IPS-20b (cell line): ENCODE results near the gene SIRT7.

ENCODE experiments used
- H3K27ac ChIP-seq: one replicate; pipeline ENCODE4 v1.5.1; 2013; ENCODE audit warnings: low read length
- H3K27me3 ChIP-seq: 2 replicates; pipeline ENCODE4 v1.6.1; 2013; ENCODE audit warnings: mild to moderate bottlenecking, low read length, inconsistent platforms; ENCODE audit not compliant: insufficient read depth
- H3K36me3 ChIP-seq: 2 replicates; pipeline ENCODE4 v1.6.1; 2013; ENCODE audit warnings: low read depth, mild to moderate bottlenecking, inconsistent platforms, low read length, moderate library complexity; ENCODE audit not compliant: insufficient read depth
- H3K4me1 ChIP-seq: 2 replicates; pipeline ENCODE4 v1.6.1; 2013; ENCODE audit warnings: mild to moderate bottlenecking, control low read depth, inconsistent platforms, low read length, moderate library complexity; ENCODE audit not compliant: insufficient read depth
- H3K4me3 ChIP-seq: 2 replicates; pipeline ENCODE4 v1.5.1; 2013; ENCODE audit warnings: mild to moderate bottlenecking, low read length, inconsistent platforms
- H3K9ac ChIP-seq: 2 replicates; pipeline ENCODE4 v1.6.1; 2013; ENCODE audit warnings: low read depth, mild to moderate bottlenecking, inconsistent platforms, low read length, moderate library complexity
- H3K9me3 ChIP-seq: 2 replicates; pipeline ENCODE4 v1.6.1; 2013; ENCODE audit warnings: mild to moderate bottlenecking, low read depth, low read length, inconsistent platforms; ENCODE audit not compliant: insufficient read depth

The SIRT7 gene

GRCh38 chr17:81898029-81898866, 19.7 kb downstream of the SIRT7 start:
- Histone ChIP-seq H3K27me3 (peaks cover 28% of the 10 kb centered on the region), H3K27ac (no peak overlapping the region), H3K36me3 (peaks cover 51% of the 10 kb centered on the region), H3K9me3 (no peaks in the 10 kb centered on the region), H3K4me3 (no peak overlapping the region), H3K4me1 (no peaks in the 10 kb centered on the region), H3K9ac (no peak overlapping the region)

GRCh38 chr17:81895400-81895799, 22.6 kb downstream of the SIRT7 start:
- Histone ChIP-seq H3K4me1 (no peaks in the 10 kb centered on the region), H3K27ac (no peak overlapping the region), H3K27me3 (peaks cover 1% of the 10 kb centered on the region; the same call in 1 of the 2 replicates), H3K9me3 (no peaks in the 10 kb centered on the region), H3K36me3 (peaks cover 54% of the 10 kb centered on the region), H3K4me3 (no peak overlapping the region), H3K9ac (no peak overlapping the region)

DNA sequence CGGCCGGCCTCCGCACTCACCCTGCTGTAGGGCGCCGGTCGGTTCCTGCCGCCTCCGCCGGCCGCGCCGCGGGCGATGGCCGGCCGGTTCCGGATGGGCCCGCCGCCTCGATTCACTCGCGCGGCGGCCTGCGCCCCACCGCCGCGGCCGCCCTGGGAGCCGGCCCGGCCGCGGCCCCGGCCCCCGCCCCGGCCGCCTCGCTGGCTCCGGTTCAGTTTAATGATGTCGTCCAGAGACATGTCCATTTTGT, 26.7 kb downstream of the SIRT7 start:
- H3K9me3 ChIP-seq: no peaks in the 10 kb centered on the region
- no peak overlapping the region for H3K27ac ChIP-seq
- peaks cover 5% of the 10 kb centered on the region; the same call in 1 of the 2 replicates for H3K4me1 ChIP-seq
- H3K36me3 ChIP-seq: peaks cover 60% of the 10 kb centered on the region
- H3K27me3 ChIP-seq: no peaks in the 10 kb centered on the region
- H3K9ac ChIP-seq: peak overlapping the region; percentile 96; the same call in 1 of the 2 replicates
- peak overlapping the region; percentile 93; the same call in 1 of the 2 replicates for H3K4me3 ChIP-seq

GRCh38 chr17:81890447-81891302, 27.3 kb downstream of the SIRT7 start:
- Histone ChIP-seq H3K27ac (peak overlapping the region; percentile 36), H3K4me1 (peaks cover 5% of the 10 kb centered on the region; the same call in 1 of the 2 replicates), H3K36me3 (peaks cover 63% of the 10 kb centered on the region), H3K27me3 (no peaks in the 10 kb centered on the region), H3K9me3 (no peaks in the 10 kb centered on the region), H3K4me3 (peak overlapping the region; percentile 93), H3K9ac (peak overlapping the region; percentile 96)

- Histone ChIP-seq H3K4me1 (peaks cover 5% of the 10 kb centered on the region; the same call in 1 of the 2 replicates), H3K36me3 (peaks cover 66% of the 10 kb centered on the region), H3K4me3 (peak overlapping the region; percentile 93; the same call in 1 of the 2 replicates), H3K27me3 (no peaks in the 10 kb centered on the region), H3K27ac (no peak overlapping the region), H3K9me3 (no peaks in the 10 kb centered on the region), H3K9ac (peak overlapping the region; percentile 96; the same call in 1 of the 2 replicates)
Observed at GRCh38 chr17:81889602-81890001, 28.4 kb downstream of the SIRT7 start.

DNA sequence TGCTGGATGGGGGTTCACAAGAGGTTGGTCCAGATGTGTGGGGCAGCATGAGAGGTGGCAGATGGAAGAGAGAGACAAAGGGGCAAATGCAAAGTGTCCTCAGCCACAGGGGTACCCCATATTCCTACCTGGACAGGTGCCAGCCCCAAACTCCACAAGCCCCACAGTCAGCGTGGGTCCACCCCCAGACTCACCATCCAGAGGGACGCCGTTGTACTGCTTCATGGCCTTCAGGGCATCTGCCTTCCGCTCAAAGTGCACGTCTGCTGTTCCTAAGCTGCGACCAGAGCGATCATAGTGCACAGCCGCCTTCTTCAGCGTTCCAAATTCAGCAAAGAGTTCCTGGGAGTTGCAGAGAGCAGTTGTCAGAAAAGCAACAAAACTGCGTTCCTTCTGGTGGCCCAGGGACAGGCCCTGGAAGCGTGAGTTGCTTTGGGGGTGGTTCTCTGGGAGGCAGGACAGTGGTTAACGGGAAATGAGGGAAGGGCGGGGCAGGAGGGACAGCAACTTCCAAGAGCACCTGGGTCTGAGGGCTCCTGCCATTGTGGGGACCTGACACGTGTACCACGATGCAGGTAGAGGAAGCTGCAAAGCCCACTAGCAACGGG, 28.9 kb downstream of the SIRT7 start:
- no peak overlapping the region for H3K27ac ChIP-seq
- H3K4me1 ChIP-seq: peaks cover 5% of the 10 kb centered on the region; the same call in 1 of the 2 replicates
- no peaks in the 10 kb centered on the region for H3K9me3 ChIP-seq
- no peaks in the 10 kb centered on the region for H3K27me3 ChIP-seq
- no peak overlapping the region for H3K4me3 ChIP-seq
- H3K36me3 ChIP-seq: peaks cover 66% of the 10 kb centered on the region
- H3K9ac ChIP-seq: no peak overlapping the region

GRCh38 chr17:81888105-81888987, 29.6 kb downstream of the SIRT7 start:
- Histone ChIP-seq H3K9ac (no peak overlapping the region), H3K27ac (no peak overlapping the region)

DNA sequence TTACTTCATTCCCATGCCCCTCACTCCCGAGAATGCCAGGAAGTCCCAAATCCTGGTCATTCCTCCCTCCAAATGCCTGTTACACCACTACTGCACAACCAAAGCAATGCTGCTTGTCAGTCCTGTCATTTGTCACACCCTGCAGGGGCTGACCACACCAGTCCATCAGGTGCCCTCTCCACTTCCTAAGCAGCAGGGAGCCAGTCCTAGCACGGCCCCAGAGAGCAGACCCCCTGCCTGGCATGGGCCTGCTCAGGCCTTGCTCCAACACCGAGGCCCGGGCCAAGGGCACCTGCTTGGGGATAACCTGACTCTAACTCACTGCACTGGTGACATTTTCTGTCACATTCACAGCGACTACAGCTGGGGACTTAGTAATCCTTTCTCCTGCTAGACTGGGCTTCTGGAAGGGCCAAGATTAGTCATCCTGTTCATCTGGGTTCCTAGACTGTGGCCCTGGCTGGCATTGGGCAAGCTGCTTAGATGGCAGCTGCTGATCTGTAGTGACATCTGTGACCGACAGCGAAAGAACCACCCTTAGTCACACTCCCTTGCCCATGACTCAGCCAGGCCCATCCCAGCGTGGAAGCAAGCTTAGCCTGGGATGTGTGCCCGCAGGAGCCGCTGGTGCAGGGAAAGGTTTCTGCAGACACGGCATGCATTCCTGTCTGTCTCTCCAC, 32.0 kb downstream of the SIRT7 start:
- Histone ChIP-seq H3K9ac (no peak overlapping the region), H3K9me3 (no peaks in the 10 kb centered on the region), H3K36me3 (peaks cover 85% of the 10 kb centered on the region)

More at GRCh38 chr17:81888105-81888987, 29.6 kb downstream of the SIRT7 start:
- peaks cover 70% of the 10 kb centered on the region for H3K36me3 ChIP-seq
- H3K9me3 ChIP-seq: no peaks in the 10 kb centered on the region
- H3K27me3 ChIP-seq: no peaks in the 10 kb centered on the region
- H3K4me3 ChIP-seq: no peak overlapping the region
- peaks cover 5% of the 10 kb centered on the region; the same call in 1 of the 2 replicates for H3K4me1 ChIP-seq

GRCh38 chr17:81885454-81885853, 32.5 kb downstream of the SIRT7 start:
- Histone ChIP-seq H3K9ac (no peak overlapping the region), H3K9me3 (no peaks in the 10 kb centered on the region), H3K27me3 (no peaks in the 10 kb centered on the region), H3K4me3 (no peak overlapping the region), H3K4me1 (peaks cover 5% of the 10 kb centered on the region; the same call in 1 of the 2 replicates), H3K27ac (no peak overlapping the region), H3K36me3 (peaks cover 86% of the 10 kb centered on the region)

More for the DNA sequence above, 32.0 kb downstream of the SIRT7 start:
- Histone ChIP-seq H3K4me1 (peaks cover 5% of the 10 kb centered on the region; the same call in 1 of the 2 replicates), H3K27me3 (no peaks in the 10 kb centered on the region), H3K27ac (no peak overlapping the region), H3K4me3 (no peak overlapping the region)

GRCh38 chr17:81884968-81885367, 33.0 kb downstream of the SIRT7 start:
- H3K36me3 ChIP-seq: peaks cover 86% of the 10 kb centered on the region

More at GRCh38 chr17:81884968-81885367, 33.0 kb downstream of the SIRT7 start:
- Histone ChIP-seq H3K9me3 (no peaks in the 10 kb centered on the region), H3K4me3 (no peak overlapping the region), H3K9ac (no peak overlapping the region), H3K4me1 (peaks cover 1% of the 10 kb centered on the region; the same call in 1 of the 2 replicates), H3K27ac (no peak overlapping the region), H3K27me3 (no peaks in the 10 kb centered on the region)
